Retinal pigment epithelial cell (primary cell): Measurements from ENCODE around the gene FTCD.

ENCODE experiments used
- DNase-seq: peaks from one replicate; pipeline ENCODE4 v3.0.0-alpha.2; 2010; ENCODE audit warnings: low read depth
- H3K4me3 ChIP-seq: 2 replicates; pipeline ENCODE4 v1.5.1; 2011; ENCODE audit warnings: mild to moderate bottlenecking, low read length, control low read depth, moderate library complexity
- TF ChIP-seq, protein P1 (sequence below): conservative IDR thresholded peaks from 2 replicates; pipeline ENCODE4 v1.5.1; 2011; ENCODE audit warnings: low read depth, low read length, control low read depth, inconsistent platforms

The FTCD gene

DNA sequence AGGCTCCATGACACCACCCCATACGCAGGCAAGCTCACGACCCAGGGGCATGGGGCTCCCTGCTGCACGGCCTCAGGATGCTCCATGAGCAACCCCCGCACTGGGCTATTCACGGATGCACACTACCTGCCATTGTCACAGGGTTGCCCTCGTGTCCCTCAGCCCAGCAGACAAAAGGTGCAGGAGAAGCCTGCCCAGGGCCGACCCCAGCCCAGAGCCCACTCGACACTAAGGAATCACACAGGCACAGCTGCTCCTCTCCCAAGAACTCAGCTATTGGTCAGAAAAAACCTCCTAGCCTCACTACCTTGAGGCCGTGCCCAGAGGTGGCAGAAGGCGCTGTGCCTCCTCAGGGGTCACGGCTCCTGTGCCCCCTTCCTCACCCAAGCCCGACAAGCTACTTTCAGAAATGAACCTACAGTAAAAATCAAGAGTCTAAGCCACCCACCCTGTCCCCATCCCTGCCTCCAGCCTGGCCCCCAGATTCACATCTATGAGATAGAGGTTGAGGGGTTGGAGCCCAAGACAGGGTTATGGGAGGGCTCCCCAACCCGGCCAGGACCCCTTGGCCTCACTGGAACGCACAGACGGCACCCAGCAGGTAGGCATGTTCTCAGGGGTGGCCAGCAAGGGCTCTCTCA lies 35.2 kb upstream of the FTCD start:
- DNase-seq, result no peak
- TF ChIP-seq, protein P1, sequence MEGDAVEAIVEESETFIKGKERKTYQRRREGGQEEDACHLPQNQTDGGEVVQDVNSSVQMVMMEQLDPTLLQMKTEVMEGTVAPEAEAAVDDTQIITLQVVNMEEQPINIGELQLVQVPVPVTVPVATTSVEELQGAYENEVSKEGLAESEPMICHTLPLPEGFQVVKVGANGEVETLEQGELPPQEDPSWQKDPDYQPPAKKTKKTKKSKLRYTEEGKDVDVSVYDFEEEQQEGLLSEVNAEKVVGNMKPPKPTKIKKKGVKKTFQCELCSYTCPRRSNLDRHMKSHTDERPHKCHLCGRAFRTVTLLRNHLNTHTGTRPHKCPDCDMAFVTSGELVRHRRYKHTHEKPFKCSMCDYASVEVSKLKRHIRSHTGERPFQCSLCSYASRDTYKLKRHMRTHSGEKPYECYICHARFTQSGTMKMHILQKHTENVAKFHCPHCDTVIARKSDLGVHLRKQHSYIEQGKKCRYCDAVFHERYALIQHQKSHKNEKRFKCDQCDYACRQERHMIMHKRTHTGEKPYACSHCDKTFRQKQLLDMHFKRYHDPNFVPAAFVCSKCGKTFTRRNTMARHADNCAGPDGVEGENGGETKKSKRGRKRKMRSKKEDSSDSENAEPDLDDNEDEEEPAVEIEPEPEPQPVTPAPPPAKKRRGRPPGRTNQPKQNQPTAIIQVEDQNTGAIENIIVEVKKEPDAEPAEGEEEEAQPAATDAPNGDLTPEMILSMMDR, result no peak
- no peak overlapping the region for H3K4me3 ChIP-seq

DNA sequence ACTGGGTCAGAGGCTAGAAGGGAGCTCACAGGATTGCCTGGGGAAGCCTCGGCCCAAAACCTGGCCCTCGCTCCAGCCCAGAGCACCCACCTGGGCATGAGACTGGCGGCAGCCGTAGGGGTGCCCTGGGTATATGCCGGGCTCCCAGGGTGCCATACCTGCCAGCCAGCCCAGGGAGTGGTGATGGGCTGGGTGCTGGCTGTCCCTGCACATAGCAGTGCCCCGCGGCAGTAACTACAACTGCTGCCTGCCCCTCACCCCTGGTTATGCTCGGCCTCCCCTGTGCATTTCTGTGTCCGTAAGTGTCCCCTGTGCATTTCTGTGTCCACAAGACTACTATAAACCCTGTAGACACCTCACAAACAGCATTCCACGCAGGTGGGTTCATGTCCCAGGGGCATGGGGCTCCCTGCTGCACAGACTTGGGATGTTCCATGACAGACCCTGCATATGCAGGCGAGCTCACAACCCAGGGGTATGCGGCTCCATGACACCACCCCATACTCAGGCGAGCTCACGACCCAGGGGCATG lies 34.6 kb upstream of the FTCD start:
- no peak for DNase-seq
- no peak overlapping the region for H3K4me3 ChIP-seq
- TF ChIP-seq, protein P1, result no peak

DNA sequence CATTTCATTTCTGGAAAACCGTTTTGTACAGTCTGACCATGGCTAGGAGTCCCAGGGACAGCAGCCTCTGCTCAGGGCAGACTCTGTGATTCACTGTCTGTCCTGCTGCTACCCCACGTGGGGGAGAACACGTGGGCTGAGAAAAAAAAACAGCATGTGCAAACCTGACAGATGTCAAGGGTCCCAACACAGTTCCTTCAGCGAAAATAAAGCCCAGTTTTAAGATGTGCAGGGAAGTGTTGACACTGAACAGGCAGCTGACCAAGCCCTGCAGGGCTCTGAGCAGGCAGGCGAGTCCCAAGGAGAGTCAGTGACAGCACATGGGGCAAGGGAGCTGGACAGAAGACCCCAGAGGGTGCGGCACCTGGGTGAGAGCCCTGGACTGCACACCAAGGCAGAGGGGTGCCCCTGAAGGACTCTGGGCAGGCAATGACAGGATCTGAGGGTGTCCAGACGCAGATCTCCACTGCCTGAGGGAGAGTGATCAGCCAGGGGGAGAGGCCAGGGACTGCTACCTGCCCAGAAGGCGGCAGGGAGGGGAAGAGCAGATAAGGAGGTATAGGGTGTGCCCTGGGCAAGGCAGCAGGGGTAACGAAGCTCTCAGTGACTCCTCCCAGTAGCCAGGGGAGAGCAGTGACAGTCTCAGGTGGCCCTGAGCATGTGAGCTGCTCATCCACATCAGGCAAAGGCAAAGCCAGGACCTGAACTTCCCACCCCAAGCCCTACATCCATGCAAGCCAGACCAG lies 34.0 kb upstream of the FTCD start:
- no peak overlapping the region for H3K4me3 ChIP-seq
- DNase-seq, result no peak
- TF ChIP-seq, protein P1, result no peak

DNA sequence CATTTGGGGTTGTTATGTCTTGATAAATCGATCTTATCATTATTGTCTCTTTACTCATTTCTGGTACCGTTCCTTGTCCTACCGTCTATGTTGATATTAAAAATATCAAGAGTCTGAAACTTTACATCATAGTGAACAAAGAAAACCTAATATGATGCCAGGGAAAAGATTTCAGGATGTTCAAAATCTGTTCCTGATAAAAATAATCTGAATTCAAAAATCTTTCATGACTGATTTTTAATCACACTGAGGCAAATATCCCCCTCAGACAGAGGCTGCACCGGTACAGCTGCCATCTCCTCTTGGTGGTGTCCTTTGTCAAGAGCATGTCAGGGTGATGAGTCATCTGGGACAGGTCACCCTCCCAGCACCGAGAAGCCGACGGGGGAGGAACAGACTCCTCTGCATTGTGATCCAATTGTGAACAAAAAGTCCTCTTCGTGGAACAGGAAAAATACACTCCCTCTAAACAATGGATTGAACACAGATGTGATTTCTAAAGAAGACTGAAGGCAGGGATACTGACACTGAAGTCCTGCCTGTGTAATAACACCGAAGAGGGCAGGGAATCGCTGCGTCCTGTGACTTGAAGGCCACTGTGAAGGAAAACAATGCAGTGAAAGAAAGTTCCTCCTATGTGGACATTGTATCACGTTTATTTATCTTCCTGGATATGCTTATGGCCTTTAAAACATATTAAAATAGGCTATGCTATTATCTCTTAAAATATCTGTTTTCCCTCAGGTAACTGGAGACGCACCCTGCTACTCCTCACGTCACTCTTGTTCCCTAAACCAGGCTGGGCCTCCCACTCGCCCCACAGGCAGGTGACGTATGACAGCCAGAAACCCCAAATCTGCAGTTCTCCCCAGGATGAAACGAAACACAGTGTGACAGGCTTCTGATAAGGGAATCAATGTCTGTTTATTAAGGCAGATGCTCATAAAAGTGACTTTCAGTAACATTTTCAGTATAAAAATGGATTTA lies 33.1 kb upstream of the FTCD start:
- no peak overlapping the region for H3K4me3 ChIP-seq
- TF ChIP-seq, protein P1, result no peak
- no peak for DNase-seq

DNA sequence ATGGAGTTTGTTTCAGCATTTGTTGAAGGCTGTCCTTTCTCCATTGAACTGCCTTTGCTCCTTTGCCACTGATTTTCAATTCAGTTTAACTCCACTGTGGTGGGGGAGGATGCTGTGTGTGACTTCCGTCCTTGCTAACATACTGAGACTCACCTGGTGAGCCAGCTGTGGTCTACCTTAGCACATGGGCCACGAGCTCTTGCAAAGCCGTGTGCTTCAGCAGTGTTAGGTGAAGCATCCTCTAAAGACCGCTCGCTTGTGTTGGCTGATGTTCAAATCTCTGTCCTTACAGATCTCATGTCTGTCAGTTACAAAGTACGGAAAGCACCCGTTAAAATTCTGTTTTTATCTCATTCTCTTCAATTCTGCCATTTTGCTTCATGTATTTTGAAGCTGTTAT lies 32.4 kb upstream of the FTCD start:
- DNase-seq, result no peak
- TF ChIP-seq, protein P1, result no peak

DNA sequence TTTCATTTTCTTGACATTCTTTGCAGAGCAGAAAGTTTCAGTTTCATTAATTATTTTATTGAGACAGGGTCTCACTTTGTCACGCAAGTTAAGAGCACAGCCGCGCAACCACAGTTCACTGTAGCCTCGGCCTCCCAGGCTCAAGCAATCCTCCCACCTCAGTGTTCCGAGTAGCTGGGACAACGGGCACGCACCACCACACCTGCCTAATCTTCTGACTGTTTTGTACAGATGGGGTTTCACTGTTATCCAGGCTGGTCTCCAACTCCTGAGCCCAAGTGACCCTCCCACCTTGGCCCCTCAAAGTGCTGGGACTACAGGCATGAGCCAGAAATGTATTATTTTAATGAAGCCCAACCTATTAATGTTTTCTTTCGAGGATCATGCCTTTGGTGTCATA lies 31.9 kb upstream of the FTCD start:
- TF ChIP-seq, protein P1, result no peak
- no peak for DNase-seq
- H3K4me3 ChIP-seq, result no peak overlapping the region

More for the DNA sequence above, 32.4 kb upstream of the FTCD start:
- no peak overlapping the region for H3K4me3 ChIP-seq
